Hematopoietic multipotent progenitor cell (in vitro differentiated cells): Measurements from ENCODE around the gene KIF12. TPM values are rescaled to one million over a fixed set of nuclear protein-coding genes. Genes with fewer than 3 reads are reported as not detected.

Experiments
- DNase-seq, 3 donors: peaks; one replicate each; pipeline ENCODE4 v3.0.0-alpha.2; 2011 to 2015; ENCODE audit warnings: low read depth in 2 of 3, low spot score in 2 of 3
- total RNA-seq: library from RNA; depleted of rRNA; stranded (reverse); fragments of >200 nt; gene quantifications from one replicate; pipeline ENCODE4 v1.2.3, GENCODE V29; 2012

The KIF12 gene
- total RNA-seq, 1 donor: under 0.01 TPM

- DNase-seq: peak; percentile 17 to 78 (median 63)
These were observed 9.1 kb upstream of the KIF12 start for GRCh38 chr9:114108016-114108833.

GRCh38 chr9:114107286-114108001 is 8.4 kb upstream of the KIF12 start:
- no peak for DNase-seq

GRCh38 chr9:114105236-114105635 is 6.1 kb upstream of the KIF12 start:
- no peak for DNase-seq

GRCh38 chr9:114102484-114102883 is 3.4 kb upstream of the KIF12 start:
- DNase-seq: no peak

GRCh38 chr9:114100536-114100935 is 1.4 kb upstream of the KIF12 start:
- DNase-seq: no peak

GRCh38 chr9:114099669-114100270 is 678 bp upstream of the KIF12 start:
- no peak for DNase-seq

- peak in 2 of 3 donors; percentile 62 to 74 for DNase-seq
These were observed 814 bp downstream of the KIF12 start for GRCh38 chr9:114098021-114098935.

- DNase-seq: no peak
These were observed 1.5 kb downstream of the KIF12 start for GRCh38 chr9:114097613-114098020.

- DNase-seq: no peak
These were observed 2.1 kb downstream of the KIF12 start for GRCh38 chr9:114096866-114097612.

- DNase-seq: no peak
These were observed 3.0 kb downstream of the KIF12 start for GRCh38 chr9:114096041-114096511.

GRCh38 chr9:114094971-114095370 is 4.1 kb downstream of the KIF12 start:
- no peak for DNase-seq

GRCh38 chr9:114093761-114094505 is 5.2 kb downstream of the KIF12 start:
- no peak for DNase-seq

GRCh38 chr9:114093031-114093471 is 6.0 kb downstream of the KIF12 start:
- DNase-seq: no peak

- no peak for DNase-seq
These were observed 6.8 kb downstream of the KIF12 start for GRCh38 chr9:114092336-114092735.

- DNase-seq: no peak
These were observed 7.4 kb downstream of the KIF12 start for GRCh38 chr9:114091711-114092110.

- no peak for DNase-seq
These were observed 8.3 kb downstream of the KIF12 start for GRCh38 chr9:114090798-114091197.

- no peak for DNase-seq
These were observed 9.8 kb downstream of the KIF12 start for GRCh38 chr9:114089206-114089840.

- DNase-seq: no peak
These were observed 10.4 kb downstream of the KIF12 start for GRCh38 chr9:114088571-114089170.
